CMK (cell line): ENCODE results near the gene KRTAP10-2.
"Not testable (repeated sequence)": the region's sequence is repeated elsewhere in the genome, so short reads cannot be mapped to it uniquely, and the experiment has no call there.

Source experiments
- DNase-seq: peaks from one replicate; pipeline ENCODE4 v3.0.0-alpha.2; 2010; ENCODE audit warnings: low read depth

The KRTAP10-2 gene

GRCh38 chr21:44583089-44583799, 31.9 kb upstream of the KRTAP10-2 start:
- no peak for DNase-seq

- no peak for DNase-seq
Observed at GRCh38 chr21:44582055-44582454, 30.8 kb upstream of the KRTAP10-2 start.

- no peak for DNase-seq
Observed at GRCh38 chr21:44581158-44581557, 29.9 kb upstream of the KRTAP10-2 start.

- DNase-seq, result not testable (repeated sequence)
Observed at GRCh38 chr21:44580231-44580821, 29.0 kb upstream of the KRTAP10-2 start, which contains the start of gene KRTAP10-5. TSS of gene KRTAP10-5 (minus strand) at chr21:44580604. CDS start at chr21:44580578, 26 bp downstream.

GRCh38 chr21:44579833-44580144, 28.5 kb upstream of the KRTAP10-2 start:
- DNase-seq, result no peak

GRCh38 chr21:44579056-44579832, 27.9 kb upstream of the KRTAP10-2 start:
- no peak for DNase-seq

GRCh38 chr21:44578371-44579055, 27.2 kb upstream of the KRTAP10-2 start:
- no peak for DNase-seq

- no peak for DNase-seq
Observed at GRCh38 chr21:44576025-44576420, 24.7 kb upstream of the KRTAP10-2 start.

GRCh38 chr21:44575307-44576024, 24.2 kb upstream of the KRTAP10-2 start:
- DNase-seq, result no peak

- DNase-seq, result no peak
Observed at GRCh38 chr21:44574457-44575306, 23.4 kb upstream of the KRTAP10-2 start.

- not testable (repeated sequence) for DNase-seq
Observed at GRCh38 chr21:44573630-44574456, 22.5 kb upstream of the KRTAP10-2 start, which contains the start of gene KRTAP10-4. TSS of gene KRTAP10-4 (plus strand) at chr21:44573729. CDS start at chr21:44573759, 30 bp downstream.

GRCh38 chr21:44572959-44573583, 21.8 kb upstream of the KRTAP10-2 start:
- no peak for DNase-seq

- no peak for DNase-seq
Observed at GRCh38 chr21:44571844-44572782, 20.8 kb upstream of the KRTAP10-2 start.

- DNase-seq, result no peak
Observed at GRCh38 chr21:44571296-44571695, 20.0 kb upstream of the KRTAP10-2 start.

GRCh38 chr21:44569861-44570517, 18.7 kb upstream of the KRTAP10-2 start:
- no peak for DNase-seq

GRCh38 chr21:44568667-44569556, 17.6 kb upstream of the KRTAP10-2 start:
- no peak for DNase-seq

GRCh38 chr21:44568261-44568660, 17.0 kb upstream of the KRTAP10-2 start:
- no peak for DNase-seq
